ENCODE results near the gene SEMA4D.

GRCh38 chr9:89386206-89386605 is 111.7 kb downstream of the SEMA4D start:
- TF ChIP-seq, protein P1, sequence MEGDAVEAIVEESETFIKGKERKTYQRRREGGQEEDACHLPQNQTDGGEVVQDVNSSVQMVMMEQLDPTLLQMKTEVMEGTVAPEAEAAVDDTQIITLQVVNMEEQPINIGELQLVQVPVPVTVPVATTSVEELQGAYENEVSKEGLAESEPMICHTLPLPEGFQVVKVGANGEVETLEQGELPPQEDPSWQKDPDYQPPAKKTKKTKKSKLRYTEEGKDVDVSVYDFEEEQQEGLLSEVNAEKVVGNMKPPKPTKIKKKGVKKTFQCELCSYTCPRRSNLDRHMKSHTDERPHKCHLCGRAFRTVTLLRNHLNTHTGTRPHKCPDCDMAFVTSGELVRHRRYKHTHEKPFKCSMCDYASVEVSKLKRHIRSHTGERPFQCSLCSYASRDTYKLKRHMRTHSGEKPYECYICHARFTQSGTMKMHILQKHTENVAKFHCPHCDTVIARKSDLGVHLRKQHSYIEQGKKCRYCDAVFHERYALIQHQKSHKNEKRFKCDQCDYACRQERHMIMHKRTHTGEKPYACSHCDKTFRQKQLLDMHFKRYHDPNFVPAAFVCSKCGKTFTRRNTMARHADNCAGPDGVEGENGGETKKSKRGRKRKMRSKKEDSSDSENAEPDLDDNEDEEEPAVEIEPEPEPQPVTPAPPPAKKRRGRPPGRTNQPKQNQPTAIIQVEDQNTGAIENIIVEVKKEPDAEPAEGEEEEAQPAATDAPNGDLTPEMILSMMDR (IDR thresholded peaks at IDR 0.05; ENCODE audit: low read length) = no peak
- no peak for TF ChIP-seq EZH2 (IDR thresholded peaks at IDR 0.05; ENCODE audit: borderline replicate concordance, low read length)

All from OCI-LY1 (cell line).